Nephron (organoid): Measurements from ENCODE around the gene SLC31A2.

Experiments used
- H3K27ac Mint-ChIP-seq, 3 experiments: 2 replicates each; pipeline ENCODE4 v1.8.0; 2020; ENCODE audit warnings: mixed read lengths in 3 of 3, mild to moderate bottlenecking in 2 of 3, moderate library complexity in 1 of 3
- H3K27me3 Mint-ChIP-seq: 2 replicates; pipeline ENCODE4 v1.8.0; 2021; ENCODE audit warnings: low read depth, mild to moderate bottlenecking, moderate library complexity, mixed read lengths
- H3K36me3 Mint-ChIP-seq: 2 replicates; pipeline ENCODE4 v1.8.0; 2020; ENCODE audit warnings: low read depth, mixed read lengths
- H3K4me1 Mint-ChIP-seq: 2 replicates; pipeline ENCODE4 v1.8.0; 2020; ENCODE audit warnings: mixed read lengths
- H3K4me3 Mint-ChIP-seq, 3 experiments: 2 replicates each; pipeline ENCODE4 v1.8.0; 2020; ENCODE audit warnings: mild to moderate bottlenecking in 3 of 3, mixed read lengths in 3 of 3, moderate library complexity in 2 of 3
- H3K9me3 Mint-ChIP-seq: 2 replicates; pipeline ENCODE4 v1.8.0; 2020; ENCODE audit warnings: mixed read lengths
- CTCF ChIP-seq, 3 experiments: fragments of 200-600 bp; sonication (generic); IDR thresholded peaks; one replicate each; pipeline ENCODE4 v1.5.0; 2021; ENCODE audit warnings: antibody characterized with exemption in 3 of 3; ENCODE audit not compliant: unreplicated experiment in 3 of 3

The SLC31A2 gene

GRCh38 chr9:113178087-113178486 is 27.3 kb downstream of the SLC31A2 start:
- H3K9me3 Mint-ChIP-seq, result no peaks in the 10 kb centered on the region
- no peak overlapping the region for H3K4me3 Mint-ChIP-seq
- TF ChIP-seq CTCF (IDR thresholded peaks at IDR 0.05; ENCODE audit: unreplicated experiment in 3 of 3), result no peak
- no peaks in the 10 kb centered on the region for H3K27me3 Mint-ChIP-seq
- H3K4me1 Mint-ChIP-seq, result no peaks in the 10 kb centered on the region
- no peak overlapping the region for H3K27ac Mint-ChIP-seq
- peaks cover 81% of the 10 kb centered on the region for H3K36me3 Mint-ChIP-seq

- no peaks in the 10 kb centered on the region for H3K27me3 Mint-ChIP-seq
- H3K27ac Mint-ChIP-seq, result no peak overlapping the region
- TF ChIP-seq CTCF (IDR thresholded peaks at IDR 0.05; ENCODE audit: unreplicated experiment in 3 of 3), result no peak
- H3K4me1 Mint-ChIP-seq, result no peaks in the 10 kb centered on the region
- H3K4me3 Mint-ChIP-seq, result no peak overlapping the region
- H3K9me3 Mint-ChIP-seq, result no peaks in the 10 kb centered on the region
- peaks cover 86% of the 10 kb centered on the region for H3K36me3 Mint-ChIP-seq
These were observed 29.0 kb downstream of the SLC31A2 start for GRCh38 chr9:113179839-113180238.

- Mint-ChIP-seq H3K9me3 (no peaks in the 10 kb centered on the region), H3K4me1 (no peaks in the 10 kb centered on the region), H3K27me3 (no peaks in the 10 kb centered on the region), H3K27ac (no peak overlapping the region), H3K36me3 (peaks cover 83% of the 10 kb centered on the region), H3K4me3 (no peak overlapping the region)
- TF ChIP-seq CTCF (IDR thresholded peaks at IDR 0.05; ENCODE audit: unreplicated experiment in 3 of 3), result no peak
These were observed 30.4 kb downstream of the SLC31A2 start for GRCh38 chr9:113181165-113181564.

GRCh38 chr9:113183956-113184488 is 33.2 kb downstream of the SLC31A2 start:
- H3K4me3 Mint-ChIP-seq, result no peak overlapping the region
- H3K4me1 Mint-ChIP-seq, result no peaks in the 10 kb centered on the region
- no peaks in the 10 kb centered on the region for H3K27me3 Mint-ChIP-seq
- H3K27ac Mint-ChIP-seq, result no peak overlapping the region
- no peaks in the 10 kb centered on the region for H3K9me3 Mint-ChIP-seq
- TF ChIP-seq CTCF (IDR thresholded peaks at IDR 0.05; ENCODE audit: unreplicated experiment in 3 of 3), result no peak
- peaks cover 71% of the 10 kb centered on the region for H3K36me3 Mint-ChIP-seq

- Mint-ChIP-seq H3K4me1 (no peaks in the 10 kb centered on the region), H3K27me3 (no peaks in the 10 kb centered on the region), H3K36me3 (peaks cover 68% of the 10 kb centered on the region), H3K27ac (no peak overlapping the region), H3K9me3 (no peaks in the 10 kb centered on the region), H3K4me3 (no peak overlapping the region)
- no peak for TF ChIP-seq CTCF (IDR thresholded peaks at IDR 0.05; ENCODE audit: unreplicated experiment in 3 of 3)
These were observed 33.7 kb downstream of the SLC31A2 start for GRCh38 chr9:113184539-113184938.

- Mint-ChIP-seq H3K36me3 (peaks cover 68% of the 10 kb centered on the region), H3K27ac (no peak overlapping the region), H3K9me3 (no peaks in the 10 kb centered on the region), H3K4me1 (no peaks in the 10 kb centered on the region), H3K27me3 (no peaks in the 10 kb centered on the region), H3K4me3 (no peak overlapping the region)
- TF ChIP-seq CTCF (IDR thresholded peaks at IDR 0.05; ENCODE audit: unreplicated experiment in 3 of 3), result no peak
These were observed 34.5 kb downstream of the SLC31A2 start for GRCh38 chr9:113185271-113185670.
